IMR-90 (cell line): ENCODE measurements around the gene C17orf107.

Experiments used
- BHLHE40 ChIP-seq: fragments of 150-350 bp; IDR thresholded peaks from 2 replicates; pipeline ENCODE4 v1.6.1; 2016; ENCODE audit warnings: mild to moderate bottlenecking, low read depth, low read length
- CEBPB ChIP-seq: IDR thresholded peaks from 2 replicates; pipeline ENCODE4 v1.6.1; 2012; ENCODE audit warnings: low read depth, low read length, improper control_type of control experiment
- CHD1 ChIP-seq: IDR thresholded peaks from 2 replicates; pipeline ENCODE4 v1.6.1; 2012; ENCODE audit warnings: low read depth, low read length, improper control_type of control experiment
- ELK1 ChIP-seq: fragments of 150-350 bp; IDR thresholded peaks from 2 replicates; pipeline ENCODE4 v1.6.1; 2016; ENCODE audit warnings: low read depth, mild to moderate bottlenecking, low read length, moderate library complexity, borderline replicate concordance
- FOS ChIP-seq: fragments of 150-350 bp; IDR thresholded peaks from 2 replicates; pipeline ENCODE4 v1.6.1; 2016; ENCODE audit warnings: low read depth, low read length
- MAFK ChIP-seq: IDR thresholded peaks from 2 replicates; pipeline ENCODE4 v1.6.1; 2012; ENCODE audit warnings: low read depth, low read length, improper control_type of control experiment
- NFE2L2 ChIP-seq: fragments of 150-350 bp; IDR thresholded peaks from 2 replicates; pipeline ENCODE4 v1.6.1; 2016; ENCODE audit warnings: low read depth, mild to moderate bottlenecking, low read length
- POLR2A ChIP-seq: IDR thresholded peaks from 2 replicates; pipeline ENCODE4 v1.6.1; 2012; ENCODE audit warnings: mild to moderate bottlenecking, low read depth, low read length
- RAD21 ChIP-seq: IDR thresholded peaks from 2 replicates; pipeline ENCODE4 v1.6.1; 2012; ENCODE audit warnings: low read length, improper control_type of control experiment
- RCOR1 ChIP-seq: IDR thresholded peaks from 2 replicates; pipeline ENCODE4 v1.6.1; 2012; ENCODE audit warnings: mild to moderate bottlenecking, low read length, improper control_type of control experiment; ENCODE audit not compliant: insufficient replicate concordance
- RFX5 ChIP-seq: IDR thresholded peaks from 2 replicates; pipeline ENCODE4 v1.8.0; 2012; ENCODE audit warnings: low read depth, mild to moderate bottlenecking, low read length, moderate library complexity
- SMC3 ChIP-seq: fragments of 150-350 bp; IDR thresholded peaks from 2 replicates; pipeline ENCODE4 v1.6.1; 2016; ENCODE audit warnings: low read depth, mild to moderate bottlenecking, antibody characterized with exemption, low read length, moderate library complexity
- USF2 ChIP-seq: fragments of 150-350 bp; IDR thresholded peaks from 2 replicates; pipeline ENCODE4 v1.6.1; 2017; ENCODE audit warnings: mild to moderate bottlenecking, antibody characterized with exemption, low read length, low read depth
- TF ChIP-seq, protein P1 (sequence below): conservative IDR thresholded peaks from 2 replicates; pipeline ENCODE4 v1.5.1; 2012; ENCODE audit warnings: mild to moderate bottlenecking, low read depth, low read length, improper control_type of control experiment

- TF ChIP-seq POLR2A (no peak), RCOR1 (no peak), RAD21 (no peak), SMC3 (no peak), RFX5 (no peak), CEBPB (peak; percentile 84), USF2 (no peak), CHD1 (no peak), MAFK (no peak), NFE2L2 (no peak), ELK1 (no peak), FOS (no peak), BHLHE40 (no peak)
- TF ChIP-seq, protein P1, sequence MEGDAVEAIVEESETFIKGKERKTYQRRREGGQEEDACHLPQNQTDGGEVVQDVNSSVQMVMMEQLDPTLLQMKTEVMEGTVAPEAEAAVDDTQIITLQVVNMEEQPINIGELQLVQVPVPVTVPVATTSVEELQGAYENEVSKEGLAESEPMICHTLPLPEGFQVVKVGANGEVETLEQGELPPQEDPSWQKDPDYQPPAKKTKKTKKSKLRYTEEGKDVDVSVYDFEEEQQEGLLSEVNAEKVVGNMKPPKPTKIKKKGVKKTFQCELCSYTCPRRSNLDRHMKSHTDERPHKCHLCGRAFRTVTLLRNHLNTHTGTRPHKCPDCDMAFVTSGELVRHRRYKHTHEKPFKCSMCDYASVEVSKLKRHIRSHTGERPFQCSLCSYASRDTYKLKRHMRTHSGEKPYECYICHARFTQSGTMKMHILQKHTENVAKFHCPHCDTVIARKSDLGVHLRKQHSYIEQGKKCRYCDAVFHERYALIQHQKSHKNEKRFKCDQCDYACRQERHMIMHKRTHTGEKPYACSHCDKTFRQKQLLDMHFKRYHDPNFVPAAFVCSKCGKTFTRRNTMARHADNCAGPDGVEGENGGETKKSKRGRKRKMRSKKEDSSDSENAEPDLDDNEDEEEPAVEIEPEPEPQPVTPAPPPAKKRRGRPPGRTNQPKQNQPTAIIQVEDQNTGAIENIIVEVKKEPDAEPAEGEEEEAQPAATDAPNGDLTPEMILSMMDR, result no peak
These were observed 21.2 kb downstream of the C17orf107 start for GRCh38 chr17:4920351-4921048.
